ENCODE measurements around the gene AK4.

DNA sequence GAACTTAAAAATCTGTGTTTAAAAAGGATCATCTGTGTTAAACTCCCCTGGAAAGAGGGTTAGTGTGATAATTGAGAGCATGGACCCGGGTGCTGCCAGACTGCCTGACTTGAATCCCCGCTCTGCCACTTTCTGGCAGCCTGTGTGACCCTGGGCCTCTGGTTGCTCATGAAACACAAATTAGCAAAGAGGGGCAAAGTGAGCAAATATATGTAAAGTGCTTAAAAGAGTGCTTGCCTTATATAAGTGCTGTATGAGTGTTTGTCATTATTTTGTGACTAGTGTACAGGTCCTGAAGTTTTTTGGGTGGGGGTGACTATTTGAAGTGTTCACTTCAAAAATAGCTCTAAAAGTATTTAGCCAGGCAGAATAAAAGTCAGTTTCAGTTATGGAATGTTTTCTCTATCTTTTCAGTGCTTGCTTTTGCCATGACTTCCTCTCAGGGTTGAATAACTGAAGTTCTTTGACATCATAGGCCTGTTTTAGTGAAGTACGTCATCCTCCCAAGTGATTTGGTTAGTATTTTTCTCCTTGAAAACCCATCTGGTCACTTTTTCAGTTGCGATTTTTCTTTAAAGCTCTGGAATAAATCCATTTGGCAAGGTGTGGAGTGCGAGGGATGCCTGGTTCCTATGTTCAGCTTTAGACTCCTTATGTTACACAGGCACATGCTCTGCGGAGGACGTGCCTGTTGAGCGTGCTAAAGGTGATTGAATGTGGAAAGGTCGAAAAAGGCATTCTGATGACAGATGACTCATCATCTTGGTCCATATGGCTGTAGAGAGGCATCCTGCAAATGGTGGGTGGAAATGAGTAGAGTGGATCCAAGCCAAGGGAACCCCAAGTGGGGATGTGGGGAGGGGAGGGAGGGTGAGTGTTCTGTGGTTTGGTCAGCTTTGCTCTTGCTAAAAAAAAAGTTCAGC, 47.8 kb downstream of the AK4 start:
- no peak for TF ChIP-seq SP1 (IDR thresholded peaks at IDR 0.05)
- no peak for TF ChIP-seq FOXM1 (IDR thresholded peaks at IDR 0.05; ENCODE audit: borderline replicate concordance)
- no peak for TF ChIP-seq FOXK2 (IDR thresholded peaks at IDR 0.05)
- TF ChIP-seq CTBP1 (IDR thresholded peaks at IDR 0.05; ENCODE audit: borderline replicate concordance), result no peak
- no peak for TF ChIP-seq TARDBP (IDR thresholded peaks at IDR 0.05)
- no peak for TF ChIP-seq L3MBTL2 (conservative IDR thresholded peaks at IDR 0.05)
- no peak for TF ChIP-seq ZNF384 (IDR thresholded peaks at IDR 0.05)
- TF ChIP-seq ELF4 (IDR thresholded peaks at IDR 0.05), result no peak
